Ishikawa (cell line): ENCODE results near the gene RYR3.

Source experiments
- CEBPB ChIP-seq: IDR thresholded peaks from 2 replicates; pipeline ENCODE4 v1.6.1; 2012
- CREB1 ChIP-seq: IDR thresholded peaks from 2 replicates; pipeline ENCODE4 v1.6.1; 2012; ENCODE audit warnings: low read depth
- EGR1 ChIP-seq: IDR thresholded peaks from 2 replicates; pipeline ENCODE4 v1.6.1; 2012
- EP300 ChIP-seq: IDR thresholded peaks from 2 replicates; pipeline ENCODE4 v1.6.1; 2012; ENCODE audit warnings: borderline replicate concordance
- FOXM1 ChIP-seq: IDR thresholded peaks from 2 replicates; pipeline ENCODE4 v1.6.1; 2012; ENCODE audit warnings: low read depth, borderline replicate concordance
- NFIC ChIP-seq: IDR thresholded peaks from 2 replicates; pipeline ENCODE4 v1.6.1; 2012
- RAD21 ChIP-seq: IDR thresholded peaks from 2 replicates; pipeline ENCODE4 v1.6.1; 2012; ENCODE audit warnings: low read depth
- TAF1 ChIP-seq: IDR thresholded peaks from 2 replicates; pipeline ENCODE4 v1.6.1; 2012; ENCODE audit warnings: low read depth, mild to moderate bottlenecking
- TCF12 ChIP-seq: IDR thresholded peaks from 2 replicates; pipeline ENCODE4 v1.6.1; 2012; ENCODE audit warnings: low read depth
- TEAD4 ChIP-seq: IDR thresholded peaks from 2 replicates; pipeline ENCODE4 v1.6.1; 2012
- YY1 ChIP-seq: IDR thresholded peaks from 2 replicates; pipeline ENCODE4 v1.6.1; 2012; ENCODE audit warnings: low read depth
- ZBTB7A ChIP-seq: IDR thresholded peaks from 2 replicates; pipeline ENCODE4 v1.6.1; 2012; ENCODE audit warnings: low read depth
- TF ChIP-seq, protein P1 (sequence below): IDR thresholded peaks from 2 replicates; pipeline ENCODE4 v1.6.1; 2012
- TF ChIP-seq, protein P2 (sequence below): IDR thresholded peaks from 2 replicates; pipeline ENCODE4 v1.6.1; 2012
- TF ChIP-seq, protein P3 (sequence below): IDR thresholded peaks from 2 replicates; pipeline ENCODE4 v1.6.1; 2012; ENCODE audit warnings: low read depth, mild to moderate bottlenecking

RYR3 gene

DNA sequence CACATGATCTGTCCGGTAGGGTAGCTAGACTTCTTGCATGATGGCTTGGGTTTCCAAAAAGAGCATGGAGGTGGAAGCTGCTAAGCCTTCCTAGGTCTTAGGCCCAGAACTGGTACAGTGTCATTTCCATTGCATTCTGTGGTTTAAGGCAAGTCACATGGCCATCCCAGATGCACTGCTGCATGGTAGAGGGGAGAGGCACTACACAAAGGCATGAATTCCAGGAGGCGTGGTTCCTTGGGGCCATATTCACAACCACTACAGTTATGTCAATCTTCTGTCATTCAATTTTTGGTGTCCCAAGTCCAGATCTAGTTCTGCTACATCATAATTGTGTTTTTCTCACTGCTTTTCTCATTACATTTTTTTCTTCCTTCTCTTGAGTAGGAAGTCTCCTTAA lies 535.4 kb downstream of the RYR3 start:
- TF ChIP-seq, protein P1, sequence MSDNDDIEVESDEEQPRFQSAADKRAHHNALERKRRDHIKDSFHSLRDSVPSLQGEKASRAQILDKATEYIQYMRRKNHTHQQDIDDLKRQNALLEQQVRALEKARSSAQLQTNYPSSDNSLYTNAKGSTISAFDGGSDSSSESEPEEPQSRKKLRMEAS: no peak
- TF ChIP-seq, protein P2, sequence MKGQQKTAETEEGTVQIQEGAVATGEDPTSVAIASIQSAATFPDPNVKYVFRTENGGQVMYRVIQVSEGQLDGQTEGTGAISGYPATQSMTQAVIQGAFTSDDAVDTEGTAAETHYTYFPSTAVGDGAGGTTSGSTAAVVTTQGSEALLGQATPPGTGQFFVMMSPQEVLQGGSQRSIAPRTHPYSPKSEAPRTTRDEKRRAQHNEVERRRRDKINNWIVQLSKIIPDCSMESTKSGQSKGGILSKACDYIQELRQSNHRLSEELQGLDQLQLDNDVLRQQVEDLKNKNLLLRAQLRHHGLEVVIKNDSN: 0 out of 2 replicates have a peak, but pooled peaks have one; percentile 17

DNA sequence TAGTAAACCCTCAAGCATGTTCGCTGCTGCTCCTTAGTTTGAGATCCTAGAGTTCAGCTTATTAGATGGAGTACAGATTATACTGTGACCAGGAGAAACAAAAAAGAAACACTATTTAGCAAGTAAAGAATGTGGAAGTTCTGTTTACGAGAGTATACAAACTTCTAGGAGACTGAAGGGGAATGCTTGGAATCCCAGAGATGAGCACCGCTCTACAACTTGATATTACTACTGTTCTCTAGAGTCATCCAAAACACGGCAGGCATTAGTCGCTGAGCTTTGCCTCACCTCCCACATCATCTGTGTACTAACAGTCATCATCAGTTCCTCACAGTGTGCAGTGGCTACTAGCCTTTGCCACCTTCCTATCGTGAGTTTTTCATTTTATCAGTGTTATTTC lies 536.1 kb downstream of the RYR3 start:
- TF ChIP-seq, protein P1: no peak
- TF ChIP-seq FOXM1 (no peak), EP300 (no peak), EGR1 (no peak), YY1 (no peak), TEAD4 (no peak)
- TF ChIP-seq, protein P2: no peak

DNA sequence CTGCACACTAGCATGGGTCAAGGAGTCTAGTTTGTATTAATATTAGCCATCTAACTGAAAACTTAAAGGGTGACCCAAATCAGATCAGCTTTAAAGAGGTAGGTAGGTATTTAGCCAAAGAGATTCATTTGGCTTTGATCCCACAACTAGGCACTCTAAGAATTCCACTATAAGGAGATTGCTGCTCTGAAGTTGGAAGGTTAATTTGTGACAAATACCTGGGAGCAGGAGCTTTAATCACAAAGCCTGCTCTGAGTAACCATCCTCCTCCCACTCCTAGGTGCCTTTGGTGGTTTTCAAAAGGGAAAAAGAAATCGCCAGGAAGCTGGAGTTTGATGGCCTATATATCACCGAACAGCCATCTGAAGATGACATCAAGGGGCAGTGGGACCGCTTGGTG lies 537.2 kb downstream of the RYR3 start:
- TF ChIP-seq NFIC (no peak), CEBPB (no peak), TCF12 (no peak), TEAD4 (no peak), EP300 (no peak), RAD21 (no peak)

DNA sequence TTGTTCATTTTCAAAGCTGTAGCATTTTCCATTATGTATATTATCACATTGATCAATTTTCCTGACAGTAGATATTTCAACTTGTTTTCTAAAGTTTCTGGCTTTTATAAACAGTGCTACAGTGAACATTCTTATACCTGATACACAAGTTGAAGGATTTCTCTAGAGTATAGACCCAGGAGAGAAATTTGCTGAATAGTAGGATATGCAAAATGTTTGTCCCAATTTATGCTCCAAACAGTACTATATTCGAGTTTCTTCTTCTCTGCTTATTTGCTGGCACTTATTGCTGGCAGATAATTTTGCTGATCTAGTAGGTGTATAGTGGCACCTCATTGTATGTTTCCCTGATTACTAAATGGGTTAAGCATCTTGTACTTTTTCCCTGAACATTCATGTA lies 540.3 kb downstream of the RYR3 start:
- TF ChIP-seq EGR1 (no peak), EP300 (no peak), CREB1 (no peak), ZBTB7A (no peak), TEAD4 (no peak), TCF12 (no peak), TAF1 (no peak), NFIC (no peak)

DNA sequence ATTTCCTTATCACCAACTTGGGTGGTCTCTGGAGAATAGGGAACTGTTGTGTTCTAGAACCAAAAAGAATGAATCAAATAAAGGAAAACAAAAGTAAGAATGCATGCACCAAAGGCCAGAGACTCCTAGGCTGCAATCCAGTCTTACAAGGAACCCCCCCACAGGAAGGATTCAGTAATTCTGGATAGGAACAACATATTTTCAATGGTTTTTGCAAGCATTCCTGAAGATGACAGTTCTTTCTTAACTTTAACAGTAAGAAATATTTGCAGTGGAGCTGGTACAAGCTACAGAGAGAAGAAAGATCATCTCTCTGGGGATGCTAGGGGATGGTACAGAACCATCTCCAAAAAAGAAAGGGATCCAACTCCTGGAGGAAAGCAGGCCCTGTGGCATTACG lies 541.3 kb downstream of the RYR3 start:
- TF ChIP-seq YY1 (no peak), FOXM1 (no peak), ZBTB7A (no peak), TAF1 (no peak), CREB1 (no peak), RAD21 (no peak), EGR1 (no peak), NFIC (no peak), TCF12 (no peak), TEAD4 (no peak), CEBPB (no peak), EP300 (no peak)
- TF ChIP-seq, protein P2: no peak
- TF ChIP-seq, protein P3, sequence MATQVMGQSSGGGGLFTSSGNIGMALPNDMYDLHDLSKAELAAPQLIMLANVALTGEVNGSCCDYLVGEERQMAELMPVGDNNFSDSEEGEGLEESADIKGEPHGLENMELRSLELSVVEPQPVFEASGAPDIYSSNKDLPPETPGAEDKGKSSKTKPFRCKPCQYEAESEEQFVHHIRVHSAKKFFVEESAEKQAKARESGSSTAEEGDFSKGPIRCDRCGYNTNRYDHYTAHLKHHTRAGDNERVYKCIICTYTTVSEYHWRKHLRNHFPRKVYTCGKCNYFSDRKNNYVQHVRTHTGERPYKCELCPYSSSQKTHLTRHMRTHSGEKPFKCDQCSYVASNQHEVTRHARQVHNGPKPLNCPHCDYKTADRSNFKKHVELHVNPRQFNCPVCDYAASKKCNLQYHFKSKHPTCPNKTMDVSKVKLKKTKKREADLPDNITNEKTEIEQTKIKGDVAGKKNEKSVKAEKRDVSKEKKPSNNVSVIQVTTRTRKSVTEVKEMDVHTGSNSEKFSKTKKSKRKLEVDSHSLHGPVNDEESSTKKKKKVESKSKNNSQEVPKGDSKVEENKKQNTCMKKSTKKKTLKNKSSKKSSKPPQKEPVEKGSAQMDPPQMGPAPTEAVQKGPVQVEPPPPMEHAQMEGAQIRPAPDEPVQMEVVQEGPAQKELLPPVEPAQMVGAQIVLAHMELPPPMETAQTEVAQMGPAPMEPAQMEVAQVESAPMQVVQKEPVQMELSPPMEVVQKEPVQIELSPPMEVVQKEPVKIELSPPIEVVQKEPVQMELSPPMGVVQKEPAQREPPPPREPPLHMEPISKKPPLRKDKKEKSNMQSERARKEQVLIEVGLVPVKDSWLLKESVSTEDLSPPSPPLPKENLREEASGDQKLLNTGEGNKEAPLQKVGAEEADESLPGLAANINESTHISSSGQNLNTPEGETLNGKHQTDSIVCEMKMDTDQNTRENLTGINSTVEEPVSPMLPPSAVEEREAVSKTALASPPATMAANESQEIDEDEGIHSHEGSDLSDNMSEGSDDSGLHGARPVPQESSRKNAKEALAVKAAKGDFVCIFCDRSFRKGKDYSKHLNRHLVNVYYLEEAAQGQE: no peak
- TF ChIP-seq, protein P1: no peak

DNA sequence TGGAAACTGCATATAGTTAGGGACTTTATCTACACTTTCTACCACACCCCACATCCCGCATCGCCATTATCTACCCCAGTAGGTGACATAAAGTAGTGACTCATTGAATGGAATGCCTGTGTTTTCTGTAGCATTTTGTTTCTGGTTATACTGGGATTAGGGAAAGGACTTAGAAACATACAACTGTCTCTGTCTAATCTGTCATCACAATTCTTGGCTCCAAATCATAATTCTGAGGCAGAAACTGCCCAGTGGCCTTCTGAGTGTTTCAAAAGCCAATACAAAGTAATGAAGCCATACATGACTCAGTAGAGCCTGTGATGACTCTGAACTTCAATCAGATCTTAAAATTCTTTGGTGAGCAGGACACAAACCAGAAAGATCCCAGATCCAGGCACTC lies 541.8 kb downstream of the RYR3 start:
- TF ChIP-seq YY1 (no peak), TAF1 (no peak), ZBTB7A (no peak), EP300 (no peak), FOXM1 (no peak), TEAD4 (no peak), TCF12 (no peak), EGR1 (no peak), RAD21 (no peak), CEBPB (no peak), NFIC (no peak)
- TF ChIP-seq, protein P3: no peak
- TF ChIP-seq, protein P1: no peak
- TF ChIP-seq, protein P2: no peak
